Glutamatergic neuron (in vitro differentiated cells): Measurements from ENCODE around the gene RAPGEF5. TPM values are rescaled to one million over a fixed set of nuclear protein-coding genes. Genes with fewer than 3 reads are reported as not detected.

Source experiments
- total RNA-seq: library from RNA; stranded (reverse); fragmentation: NEBNext Ultra II Directional; extraction: Animal tissue kit (Norgen Biotek cat#: 25700); gene quantifications from one replicate; pipeline ENCODE4 v1.2.1, GENCODE V29; 2021; ENCODE audit not compliant: unreplicated experiment

The RAPGEF5 gene
- total RNA-seq, 1 donor from 2014 or later, result 169 TPM

Other genes starting within 250 kb of the RAPGEF5 start
- not detected for gene STEAP1B, start 143.0 kb upstream of the RAPGEF5 start, total RNA-seq